HG03045 (cell line): ENCODE results near the gene ADAP1.
A peak's percentile ranks its signal among the peaks of the same experiment; 100 is the strongest.
"Not testable (repeated sequence)": the region's sequence is repeated elsewhere in the genome, so short reads cannot be mapped to it uniquely, and the experiment has no call there.

Experiments used
- ATAC-seq: cut with Tn5 transposase; IDR thresholded peaks from one replicate; pipeline ENCODE4 v1.9.1; 2021; ENCODE audit warnings: mild to moderate bottlenecking, moderate library complexity; ENCODE audit not compliant: unreplicated experiment

Gene ADAP1

DNA sequence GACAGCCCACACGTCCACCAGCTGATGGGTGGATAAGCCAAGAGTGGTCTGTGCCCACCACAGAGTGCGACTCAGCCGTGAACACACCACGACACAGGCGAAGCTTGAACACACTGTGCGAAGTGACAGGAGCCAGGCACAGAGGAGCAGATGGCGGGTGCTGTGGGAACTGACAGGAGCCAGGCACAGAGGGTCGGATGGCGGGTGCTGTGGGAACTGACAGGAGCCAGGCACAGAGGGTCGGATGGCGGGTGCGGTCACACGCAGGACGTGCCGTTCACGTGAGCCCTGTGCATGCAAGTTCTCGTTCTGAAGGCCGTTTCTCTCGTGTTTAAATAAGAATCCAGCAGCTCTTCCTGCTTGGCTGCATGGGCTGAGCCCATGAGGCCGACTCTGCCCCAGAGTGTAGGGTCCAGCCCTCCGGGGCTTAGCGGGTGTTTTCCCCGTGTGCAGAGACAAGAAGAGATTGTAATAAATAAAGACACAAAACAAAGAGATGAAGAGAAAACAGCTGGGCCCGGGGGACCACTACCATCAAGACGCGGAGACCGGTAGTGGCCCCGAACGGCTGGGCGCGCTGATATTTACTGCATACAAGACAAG is 5.9 kb upstream of the ADAP1 start:
- ATAC-seq = no peak

DNA sequence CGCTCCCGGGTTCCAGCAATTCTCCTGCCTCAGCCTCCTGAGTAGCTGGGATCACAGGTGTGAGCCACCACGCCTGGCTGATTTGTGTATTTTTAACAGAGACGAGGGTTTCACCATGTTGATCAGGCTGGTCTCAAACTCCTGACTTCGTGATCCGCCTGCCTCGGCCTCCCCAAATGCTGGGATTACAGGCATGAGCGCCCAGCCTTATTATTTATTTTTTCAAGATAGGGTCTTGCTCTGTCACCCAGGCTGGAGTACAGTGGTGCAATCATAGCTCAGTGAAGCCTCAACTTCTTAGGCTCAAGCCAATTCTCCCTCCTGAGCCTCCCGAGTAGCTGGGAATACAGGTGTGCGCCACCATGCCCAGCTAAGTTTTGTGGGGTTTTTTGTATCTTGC is 5.3 kb upstream of the ADAP1 start:
- not testable (repeated sequence) for ATAC-seq

DNA sequence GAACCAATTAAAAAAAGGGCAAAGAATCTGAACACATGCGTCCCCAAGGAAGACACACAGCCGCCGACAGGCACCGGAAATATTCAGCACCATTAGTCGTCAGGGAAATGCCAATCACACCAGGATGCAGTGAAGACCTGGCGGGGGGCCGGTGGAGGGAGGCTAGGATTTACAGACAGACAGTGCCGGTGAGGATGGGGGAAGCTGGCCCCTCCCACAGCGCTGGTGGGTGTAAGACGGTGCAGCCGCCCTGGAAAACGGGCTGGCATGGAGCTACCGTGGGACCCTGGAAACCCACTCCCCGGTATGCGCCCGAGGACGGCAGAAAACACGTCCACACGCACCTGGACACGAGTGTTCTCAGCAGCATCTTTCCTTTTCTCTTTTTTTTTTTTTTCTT is 4.8 kb upstream of the ADAP1 start:
- ATAC-seq = no peak

DNA sequence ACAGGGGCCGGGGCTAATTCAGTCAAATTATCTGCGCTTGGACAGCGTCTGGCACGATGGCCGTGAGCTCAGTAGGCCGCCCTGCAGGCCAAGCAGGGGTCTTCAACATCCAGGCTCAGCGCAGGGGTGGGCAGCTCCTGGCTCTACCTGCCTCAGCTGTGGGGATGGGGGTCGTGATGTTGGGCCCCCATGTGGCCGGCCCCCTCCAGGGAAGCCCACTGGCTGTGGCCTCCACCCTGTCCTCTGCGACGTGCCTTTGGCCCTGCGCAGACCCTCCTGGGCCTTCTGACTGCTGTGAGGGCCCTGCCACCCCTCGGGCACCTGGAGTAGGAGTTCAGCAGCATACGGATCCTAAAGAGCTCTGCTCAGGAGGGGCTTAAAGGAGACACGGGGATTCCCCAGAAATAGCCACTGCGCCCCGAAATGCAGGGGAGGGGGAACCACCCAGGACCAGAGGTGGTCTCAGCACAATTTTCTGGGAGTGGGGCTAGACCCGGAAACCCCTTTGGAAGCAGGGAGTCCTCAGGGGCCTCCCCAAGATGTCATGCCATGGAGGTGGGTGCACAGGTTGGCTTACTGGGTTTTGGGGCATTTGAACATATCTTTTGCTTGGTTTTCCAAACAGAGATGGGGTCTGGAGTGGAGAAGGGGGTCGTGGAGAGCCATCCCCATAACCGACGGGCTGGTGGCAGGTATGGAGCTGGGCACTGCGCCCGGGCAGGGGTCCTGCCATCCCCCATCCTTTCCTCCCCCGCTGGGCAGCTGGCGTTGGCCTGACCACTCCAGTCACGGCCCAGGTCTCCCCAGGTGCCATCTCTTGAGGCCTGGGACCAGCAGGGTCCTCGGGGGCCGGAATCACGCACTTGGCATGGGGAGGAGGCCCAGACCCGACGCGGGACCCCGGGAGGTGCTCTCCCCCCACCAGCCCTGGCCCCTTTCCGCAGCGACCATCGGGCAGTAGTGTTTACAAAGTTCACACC is 4.0 kb upstream of the ADAP1 start:
- ATAC-seq = no peak

DNA sequence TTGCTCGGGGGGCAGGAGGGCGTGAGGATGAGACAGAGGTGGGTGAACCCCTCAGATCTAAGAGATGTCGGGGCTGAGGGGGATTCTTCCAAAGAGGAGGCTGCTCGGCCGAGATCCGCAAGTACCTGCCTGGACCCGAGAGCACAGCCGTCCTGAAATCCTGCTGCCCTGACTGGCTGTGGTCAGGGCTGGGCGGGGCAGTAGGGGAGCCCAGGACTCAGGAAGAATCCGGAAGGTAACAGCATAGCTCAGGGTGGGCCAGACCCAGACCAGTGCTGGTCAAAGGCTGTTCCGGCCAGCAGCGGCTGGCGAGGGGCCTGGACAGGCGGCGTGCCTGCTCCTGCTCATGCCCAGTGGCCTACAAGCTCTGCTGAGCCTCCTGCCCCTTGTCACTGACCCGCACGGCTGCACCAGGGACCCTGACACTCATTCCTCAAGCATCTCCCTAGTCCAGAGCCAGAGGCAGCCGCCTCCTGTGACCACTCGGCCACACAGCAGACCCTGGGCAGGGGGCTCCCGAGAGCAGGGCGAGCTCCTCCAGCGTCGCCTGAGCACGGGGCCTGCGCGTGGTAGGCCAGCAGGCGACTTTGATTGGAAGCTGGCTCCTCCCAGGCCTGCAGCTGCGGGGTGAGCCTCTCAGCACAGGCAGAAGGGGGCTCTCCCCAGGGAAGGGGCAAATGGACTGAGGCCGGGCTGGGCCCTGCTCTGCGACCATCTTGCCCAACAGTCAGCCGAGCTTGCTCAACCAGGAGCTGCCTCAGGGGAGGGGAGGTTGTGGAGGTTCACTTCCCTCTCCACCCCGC is 3.1 kb upstream of the ADAP1 start:
- ATAC-seq = no peak

DNA sequence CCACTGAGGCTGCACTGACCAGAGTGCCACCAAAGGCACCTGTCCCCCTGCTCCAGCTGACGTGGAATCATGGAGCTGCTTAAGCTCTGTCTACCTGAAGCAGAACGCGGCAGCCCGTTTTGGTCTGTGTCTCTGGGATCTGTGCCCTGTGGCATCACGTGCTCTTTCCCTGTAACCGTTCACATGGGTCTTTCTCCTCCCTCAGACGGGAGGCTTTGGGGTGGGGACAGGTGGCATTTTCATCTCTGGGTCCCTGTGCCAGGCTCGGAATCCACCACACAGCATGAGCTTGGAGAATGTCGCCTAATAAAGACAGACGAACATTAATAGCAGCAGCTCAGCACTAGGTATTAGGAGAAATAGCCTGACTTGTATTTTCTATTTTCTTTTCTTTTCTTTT is 1.6 kb upstream of the ADAP1 start:
- no peak for ATAC-seq

DNA sequence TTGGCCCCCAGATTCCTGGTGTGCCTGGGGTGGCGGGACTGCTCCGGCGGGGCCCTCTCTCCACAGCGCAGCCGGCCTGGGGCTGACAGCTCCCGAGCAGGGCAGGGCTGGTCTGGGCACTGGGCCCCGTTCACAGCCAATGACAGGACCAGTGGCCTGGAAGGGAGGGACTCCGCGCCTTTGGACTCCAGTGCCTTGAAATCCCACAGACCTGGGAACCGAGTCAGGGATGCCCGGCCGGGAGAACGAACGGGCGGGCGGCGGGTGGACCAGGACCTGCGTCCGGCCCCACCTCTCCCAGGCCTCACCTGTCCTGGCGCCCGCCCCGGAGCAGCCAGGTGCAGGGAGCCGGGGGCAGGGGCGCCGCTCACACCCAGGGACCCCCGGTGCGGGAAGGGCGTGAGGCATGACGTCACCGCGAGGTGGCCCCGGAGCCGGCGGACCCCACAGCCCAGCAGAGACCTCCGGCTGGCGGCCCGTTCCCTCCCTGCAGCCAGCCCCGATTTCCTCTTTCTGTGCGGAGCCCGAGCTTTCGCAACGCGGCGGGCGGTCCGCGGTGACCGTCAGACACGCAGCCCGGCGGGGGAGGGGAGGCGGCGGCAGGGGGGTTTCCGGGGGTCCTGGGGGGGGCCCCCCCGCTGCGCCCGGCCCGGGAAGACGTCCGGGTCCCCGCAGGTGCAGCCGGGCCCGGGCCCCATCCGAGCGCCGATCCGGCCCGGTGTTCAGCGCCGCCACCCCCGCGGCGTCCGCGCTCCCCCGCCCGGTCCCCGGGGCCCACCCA is 743 bp downstream of the ADAP1 start:
- ATAC-seq = peak; percentile 8

DNA sequence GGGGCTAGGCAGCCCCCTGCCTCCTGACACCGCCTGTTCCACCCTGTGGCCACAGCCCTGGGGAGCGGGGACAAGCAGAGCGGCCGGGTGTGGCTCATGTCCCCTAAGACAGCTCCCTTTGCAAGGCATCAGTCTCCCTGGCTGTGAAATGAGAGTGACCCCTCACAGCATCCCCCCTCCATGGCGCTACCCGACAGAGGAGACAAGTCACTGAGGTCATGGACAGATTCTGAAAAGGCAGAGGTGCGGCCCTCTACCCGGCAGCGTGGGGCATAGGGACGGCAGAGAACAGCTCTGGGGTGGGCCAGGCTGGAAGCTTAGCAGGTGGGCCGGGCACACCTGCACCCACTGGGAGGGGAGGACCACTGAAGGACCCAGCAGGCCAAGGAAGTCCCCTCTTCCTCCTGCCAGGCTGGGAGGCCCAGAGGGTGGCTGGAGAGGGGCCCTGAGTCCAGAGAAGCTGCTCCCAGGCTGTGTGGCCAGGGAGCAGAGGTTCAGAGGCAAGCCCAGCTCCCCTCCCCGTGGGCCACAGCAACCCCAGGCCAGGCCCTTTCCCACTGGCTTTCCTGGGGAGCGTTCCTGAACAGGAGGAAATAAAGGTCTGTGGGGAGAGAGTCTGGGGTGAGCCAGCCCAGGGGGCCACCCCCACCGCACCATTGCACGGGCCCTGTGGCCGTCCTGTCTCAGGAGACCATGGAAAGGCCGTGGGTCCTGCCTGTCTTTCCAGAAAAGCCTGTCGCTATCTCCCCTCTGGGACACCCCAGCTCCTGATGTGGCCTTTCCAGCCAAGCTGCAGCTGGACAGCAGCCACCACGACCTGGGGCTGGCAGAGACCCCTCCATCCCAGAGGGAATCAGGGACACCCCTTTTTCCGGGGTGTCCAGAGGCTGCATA is 1.7 kb downstream of the ADAP1 start:
- no peak for ATAC-seq

DNA sequence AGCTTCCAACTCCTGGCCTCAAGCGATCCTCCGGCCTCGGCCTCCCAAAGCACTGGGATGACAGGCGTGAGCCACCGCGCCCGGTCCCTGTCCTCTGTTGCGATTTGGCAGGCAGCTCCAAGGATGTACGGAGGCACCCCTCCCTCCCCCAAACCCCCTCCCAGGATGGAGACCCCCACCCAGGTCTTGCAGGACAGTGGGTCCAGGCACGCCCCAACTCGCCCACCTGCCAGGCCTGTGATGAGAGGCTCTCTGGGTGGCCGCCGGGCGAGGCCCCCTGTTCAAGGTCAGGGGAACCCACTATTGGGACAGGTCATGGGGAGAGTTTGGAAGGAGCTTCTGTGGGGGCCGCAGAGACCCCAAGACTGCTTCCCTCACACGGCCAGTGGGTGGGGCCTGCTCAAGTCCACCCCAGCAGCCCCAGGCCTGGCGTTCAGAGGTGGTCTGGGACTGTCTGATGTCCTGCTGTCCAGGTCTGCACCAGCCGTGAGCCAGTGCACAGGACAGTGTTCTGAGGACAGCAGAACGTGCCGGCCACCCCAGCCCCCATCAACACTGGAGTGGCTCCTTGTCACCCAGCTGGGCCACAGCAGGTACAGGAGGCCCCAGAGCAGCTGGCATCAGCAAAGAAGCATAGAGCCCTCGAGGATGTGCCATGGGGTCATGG is 2.5 kb downstream of the ADAP1 start:
- no peak for ATAC-seq

DNA sequence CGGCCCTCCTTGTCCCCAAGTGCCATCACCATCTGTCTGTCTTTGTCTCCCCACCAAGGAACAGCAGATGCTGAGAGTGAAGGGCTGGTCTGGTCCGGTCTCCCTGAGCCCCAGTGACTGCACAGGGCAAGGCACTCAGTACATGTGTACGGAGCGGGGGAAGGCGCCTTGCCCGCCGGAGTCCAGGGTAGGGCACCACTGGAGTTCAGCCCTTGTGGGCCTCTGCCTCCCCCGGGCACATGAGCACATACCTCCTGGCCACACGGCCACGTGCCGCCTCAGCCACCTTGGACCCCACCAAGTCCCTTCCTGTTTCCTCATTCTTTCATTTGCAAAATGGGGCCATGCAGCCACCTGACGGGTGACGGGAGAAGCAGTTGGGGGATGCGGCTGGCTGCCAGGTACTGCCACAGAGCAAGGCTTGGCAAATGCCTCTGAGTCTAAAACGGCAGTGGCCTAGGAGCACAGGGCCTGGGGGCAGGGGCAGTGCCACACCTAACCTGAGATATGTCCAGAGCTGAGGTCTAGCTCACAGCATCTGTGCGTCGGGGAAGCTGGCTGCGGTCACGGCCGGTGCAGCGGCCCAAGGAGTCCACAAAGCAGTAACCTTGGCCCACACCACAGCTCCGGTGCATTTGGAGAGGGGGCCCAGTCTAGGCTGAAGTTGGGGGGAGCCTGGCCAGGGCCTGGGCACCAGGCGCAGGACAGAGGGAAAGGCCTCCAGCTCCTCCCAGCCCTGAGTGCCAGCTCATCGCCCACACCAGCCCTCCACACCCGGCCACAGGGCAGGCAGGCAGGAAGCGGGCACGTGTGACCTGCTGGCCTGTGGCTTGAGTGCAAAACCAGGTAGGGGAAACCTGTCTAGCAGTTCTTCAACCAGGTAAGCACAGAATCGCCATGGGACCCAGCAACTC is 5.2 kb downstream of the ADAP1 start:
- ATAC-seq = no peak

DNA sequence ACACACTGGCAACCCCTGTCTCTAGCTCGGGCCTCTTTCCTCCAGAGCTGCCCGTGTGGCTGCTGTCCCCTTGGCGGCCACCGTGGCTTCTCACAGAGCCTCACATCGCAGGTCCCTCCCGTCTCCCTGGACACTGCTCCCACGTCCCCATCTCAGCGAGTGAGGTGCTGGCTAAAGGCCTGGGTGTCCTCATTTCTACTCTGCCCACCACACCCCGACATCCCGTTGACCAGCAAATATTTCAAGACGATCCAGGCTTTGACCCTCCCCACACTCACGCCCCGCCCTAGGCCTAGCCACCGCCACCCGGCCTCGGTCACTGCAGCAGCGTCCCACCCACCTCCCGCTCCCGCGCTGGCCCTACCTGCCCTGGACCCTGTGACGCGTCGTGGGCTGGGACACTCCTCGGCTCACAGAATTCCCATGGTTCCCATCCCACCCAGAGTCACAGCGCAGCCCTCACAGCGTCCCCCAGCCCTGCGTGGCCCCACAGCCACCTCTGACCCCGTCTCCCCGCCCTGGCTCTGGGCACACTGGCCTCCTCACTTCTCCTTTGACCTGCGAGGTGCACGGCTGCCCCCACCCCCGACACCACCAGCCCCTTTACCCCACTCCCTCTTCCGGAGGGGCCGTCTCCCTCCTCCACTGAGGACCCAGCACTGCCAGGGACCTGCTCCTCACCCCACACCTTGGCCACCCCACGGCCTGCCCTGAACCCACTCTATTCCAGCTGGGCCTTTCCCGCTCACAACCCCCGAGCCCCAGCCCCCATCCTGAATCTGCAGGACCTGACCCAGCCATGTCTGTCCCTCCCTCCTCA is 6.9 kb downstream of the ADAP1 start:
- ATAC-seq = no peak

DNA sequence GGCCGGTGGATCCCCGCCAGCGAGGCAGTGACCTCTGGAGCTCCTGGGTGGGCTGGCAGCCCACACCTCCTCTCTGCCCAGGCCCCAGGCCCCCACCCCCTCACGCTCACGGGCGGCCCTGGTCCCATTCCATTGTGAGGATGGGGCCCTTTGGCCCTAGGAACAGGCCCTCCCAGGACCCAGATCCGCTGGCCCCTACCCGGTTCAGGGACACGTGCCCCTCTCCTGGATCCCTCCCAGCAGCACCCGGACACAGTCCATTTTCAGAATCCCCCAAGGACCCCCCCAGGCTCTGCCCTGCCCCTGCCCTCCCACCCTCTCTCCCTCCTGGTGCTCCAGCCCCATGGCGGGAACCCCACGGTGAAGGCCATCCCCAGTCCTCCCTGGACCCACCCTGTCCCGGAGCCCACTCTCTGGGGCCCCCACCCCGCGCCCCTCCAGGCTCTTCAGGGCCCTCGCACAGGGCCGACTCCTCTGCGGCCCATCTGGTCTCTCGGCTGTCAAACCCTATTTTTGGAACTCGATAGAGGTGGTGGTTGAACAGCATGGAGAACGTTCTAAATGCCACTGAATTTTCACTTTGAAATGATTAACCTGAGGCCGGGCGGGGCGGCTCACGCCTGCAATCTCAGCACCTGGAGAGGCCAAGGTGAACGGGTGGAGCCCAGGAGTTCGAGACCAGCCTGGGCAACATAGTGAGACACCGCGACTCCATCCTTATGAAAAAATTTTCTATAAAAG is 8.1 kb downstream of the ADAP1 start:
- ATAC-seq = no peak

DNA sequence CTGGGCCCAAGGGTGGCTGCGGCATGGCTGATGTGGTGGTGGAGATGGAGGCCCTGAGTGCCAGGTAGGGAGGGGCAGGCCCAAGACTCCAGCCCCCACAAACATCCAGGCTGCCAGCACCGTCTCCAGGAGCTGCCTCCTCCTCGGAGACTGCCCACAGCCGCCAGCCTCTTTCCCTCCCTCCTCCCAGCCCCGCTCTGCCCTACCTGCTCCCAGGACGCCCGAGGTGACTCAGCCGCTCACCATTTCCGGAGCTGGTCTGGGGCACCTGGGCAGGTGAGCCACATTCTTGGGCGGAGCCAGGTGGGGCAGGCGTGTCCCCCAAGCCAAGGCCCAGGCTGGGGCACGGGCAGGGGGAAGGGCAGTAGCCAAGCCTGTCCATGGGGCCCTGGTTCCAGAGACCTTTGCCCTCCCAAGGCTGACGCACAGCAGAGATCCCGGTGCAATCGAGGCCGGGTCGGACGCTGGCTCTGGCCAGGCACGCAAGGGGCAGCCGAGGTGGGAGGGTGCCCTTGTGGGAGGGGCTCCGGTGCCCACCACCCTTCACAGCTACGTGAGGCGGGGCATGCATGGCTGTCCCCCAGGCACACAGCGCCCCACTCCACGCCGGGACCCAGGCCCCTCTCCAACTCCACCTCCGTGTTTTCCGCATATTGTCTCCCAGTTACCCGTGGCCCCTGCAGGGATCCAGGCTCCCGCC is 8.8 kb downstream of the ADAP1 start:
- no peak for ATAC-seq

DNA sequence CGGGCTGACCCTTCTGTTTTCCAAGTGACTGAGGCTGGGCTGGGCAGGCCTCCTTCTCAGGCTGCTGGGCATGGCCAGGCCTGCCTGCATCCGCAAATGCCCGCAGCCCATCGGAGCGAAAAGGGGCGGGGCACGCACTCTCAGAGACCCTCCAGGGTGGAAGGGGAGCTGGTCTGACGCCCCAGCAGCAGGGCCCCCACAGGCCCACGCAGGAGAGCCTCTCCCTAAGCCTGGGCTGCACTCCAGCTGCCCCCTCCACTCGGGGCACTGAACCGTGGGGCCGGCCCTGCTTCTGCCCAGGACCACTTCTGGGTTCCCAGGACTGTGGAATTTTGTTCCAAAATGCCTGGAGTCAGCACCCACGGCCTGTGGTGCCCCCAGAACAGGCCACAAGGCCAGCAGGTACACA is 9.3 kb downstream of the ADAP1 start:
- ATAC-seq = no peak

DNA sequence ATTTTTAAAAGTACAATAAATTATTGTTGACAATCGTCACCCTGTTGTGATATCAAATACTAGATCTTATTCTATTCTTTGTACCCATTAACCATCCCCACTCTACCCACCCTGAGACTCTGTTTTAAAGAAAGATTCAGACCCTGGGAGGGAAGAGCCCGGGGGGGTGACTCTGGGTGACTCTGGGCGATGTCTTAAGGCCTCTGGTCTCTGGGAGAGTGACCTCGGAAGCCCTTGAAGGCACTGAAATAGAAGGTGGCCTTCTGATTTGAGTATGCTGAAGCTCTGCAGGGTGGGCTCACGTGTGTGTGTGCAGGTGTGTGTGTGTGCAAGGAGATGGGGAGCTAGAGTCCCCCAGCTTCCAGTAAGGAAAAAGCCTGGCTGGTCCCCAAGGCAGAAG is 9.7 kb downstream of the ADAP1 start:
- no peak for ATAC-seq

DNA sequence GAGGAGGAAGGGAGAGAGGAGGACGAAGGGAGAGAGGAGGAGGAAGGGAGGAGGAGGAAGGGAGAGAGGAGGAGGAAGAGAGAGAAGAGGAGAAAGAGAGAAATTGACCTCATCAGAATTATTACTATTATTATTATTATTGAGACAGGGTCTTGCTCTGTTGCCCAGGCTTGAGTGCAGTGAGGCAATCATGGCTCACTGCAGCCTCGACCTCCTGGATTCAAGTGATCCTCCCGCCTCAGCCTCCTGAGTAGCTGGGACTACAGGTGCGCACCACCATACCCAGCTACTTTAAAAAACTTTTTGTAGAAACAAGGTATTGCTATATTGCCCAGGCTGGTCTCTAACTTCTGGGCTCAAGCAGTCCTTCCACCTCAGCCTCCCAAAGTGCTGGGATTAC is 10.7 kb downstream of the ADAP1 start:
- not testable (repeated sequence) for ATAC-seq
